ENCODE data around the gene C22orf39.

Gene C22orf39

DNA sequence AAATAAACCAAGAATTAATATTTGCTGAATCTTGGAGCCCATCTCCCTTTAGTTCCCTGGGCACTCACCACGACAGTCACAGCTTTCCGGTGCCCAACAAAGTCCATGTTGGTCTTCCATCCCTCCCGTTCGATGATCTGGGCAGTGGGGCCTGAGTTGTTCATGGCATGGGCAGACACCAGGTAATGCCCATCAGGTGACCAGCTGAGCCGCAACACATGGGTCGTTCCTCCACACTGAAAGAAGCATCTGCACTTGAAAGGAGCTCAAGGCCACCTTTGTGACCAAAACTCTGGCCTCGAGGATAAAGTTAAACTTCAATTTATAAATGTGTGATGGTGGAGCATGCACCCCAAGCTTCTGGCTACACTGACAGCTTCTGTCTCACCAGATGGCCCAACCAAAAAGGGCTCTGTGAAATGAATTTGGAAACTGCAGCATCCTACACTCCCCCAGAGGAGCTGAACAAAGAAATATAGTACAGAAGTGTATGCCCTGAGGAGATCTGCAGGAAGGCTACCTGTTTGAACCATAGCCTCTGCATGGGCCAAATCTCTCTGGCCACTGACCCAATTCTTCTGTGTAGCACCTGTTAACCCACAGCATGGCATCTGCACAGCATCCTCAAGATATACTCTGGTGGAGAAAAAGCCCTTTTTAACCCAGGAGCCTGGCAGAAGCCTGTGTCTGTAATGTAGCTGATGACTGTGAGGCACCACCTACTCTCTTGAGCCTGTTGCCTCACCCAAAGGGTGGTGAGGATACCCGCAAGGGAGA lies 53.0 kb downstream of the C22orf39 start:
- no peak overlapping the region for H3K23ac ChIP-seq (ENCODE audit: low read length)
- no peak overlapping the region for H2BK5ac ChIP-seq (ENCODE audit: low read length)
- no peak overlapping the region for H3K4me2 ChIP-seq (ENCODE audit: low read length)
- no peaks in the 10 kb centered on the region for H3K27me3 ChIP-seq (ENCODE audit: insufficient read depth, low read length, poor library complexity)
- no peak overlapping the region for H3K4me3 ChIP-seq (ENCODE audit: low read length)
- no CpG with 5 or more reads among the region's 8 CpGs for WGBS (ENCODE audit: extremely low coverage, insufficient coverage, low lambda C conversion rate)
- no peaks in the 10 kb centered on the region for H3K79me1 ChIP-seq (ENCODE audit: low read length)
- DNase-seq: no peak
- no peak overlapping the region for H3K9ac ChIP-seq (ENCODE audit: low read length)
- no peak overlapping the region for H2BK120ac ChIP-seq (ENCODE audit: low read depth, low read length)
- H2BK15ac ChIP-seq (replicated peaks; ENCODE audit: low read depth): no peak overlapping the region
- H3K27ac ChIP-seq (ENCODE audit: low read depth, low read length): no peak overlapping the region
- H3K79me2 ChIP-seq (ENCODE audit: control insufficient read depth, insufficient read depth, low read length): no peaks in the 10 kb centered on the region
- H3K4me1 ChIP-seq (ENCODE audit: control insufficient read depth, low read depth, low read length): no peaks in the 10 kb centered on the region
- no peak overlapping the region for H2AK5ac ChIP-seq (ENCODE audit: low read length)
- no peak overlapping the region for H4K8ac ChIP-seq (ENCODE audit: low read depth, low read length)
- no peak overlapping the region for H3K18ac ChIP-seq (ENCODE audit: low read length)
- H3K36me3 ChIP-seq (ENCODE audit: control insufficient read depth, insufficient read depth, low read length): peaks cover 11% of the 10 kb centered on the region
- no peak overlapping the region for H3K56ac ChIP-seq (ENCODE audit: low read length)
- H3K4ac ChIP-seq (ENCODE audit: low read depth, low read length): no peak overlapping the region
- no peak overlapping the region for H4K5ac ChIP-seq (ENCODE audit: low read length)

- Histone ChIP-seq H3K4me3 (ENCODE audit: low read length) (no peak overlapping the region), H2BK5ac (ENCODE audit: low read length) (no peak overlapping the region), H3K9ac (ENCODE audit: low read length) (no peak overlapping the region), H2BK15ac (replicated peaks; ENCODE audit: low read depth) (no peak overlapping the region), H2AK5ac (ENCODE audit: low read length) (no peak overlapping the region), H3K4ac (ENCODE audit: low read depth, low read length) (no peak overlapping the region), H3K18ac (ENCODE audit: low read length) (no peak overlapping the region), H3K79me1 (ENCODE audit: low read length) (no peaks in the 10 kb centered on the region), H3K79me2 (ENCODE audit: control insufficient read depth, insufficient read depth, low read length) (no peaks in the 10 kb centered on the region), H3K23ac (ENCODE audit: low read length) (no peak overlapping the region), H3K27me3 (ENCODE audit: insufficient read depth, low read length, poor library complexity) (no peaks in the 10 kb centered on the region), H2BK120ac (ENCODE audit: low read depth, low read length) (no peak overlapping the region), H3K56ac (ENCODE audit: low read length) (no peak overlapping the region), H4K8ac (ENCODE audit: low read depth, low read length) (no peak overlapping the region), H3K27ac (ENCODE audit: low read depth, low read length) (no peak overlapping the region), H3K4me1 (ENCODE audit: control insufficient read depth, low read depth, low read length) (no peaks in the 10 kb centered on the region), H4K5ac (ENCODE audit: low read length) (no peak overlapping the region), H3K36me3 (ENCODE audit: control insufficient read depth, insufficient read depth, low read length) (peaks cover 16% of the 10 kb centered on the region), H3K4me2 (ENCODE audit: low read length) (no peak overlapping the region)
- DNase-seq: no peak
- WGBS (ENCODE audit: extremely low coverage, insufficient coverage, low lambda C conversion rate): no CpG with 5 or more reads among the region's 5 CpGs
Observed at GRCh38 chr22:19393704-19394103, 53.8 kb downstream of the C22orf39 start.

Measured in mesendoderm (in vitro differentiated cells).